GM12878 (cell line): ENCODE results near the gene BCORL1. TPM values are rescaled to one million over a fixed set of nuclear protein-coding genes. Genes with fewer than 3 reads are reported as not detected.

ENCODE experiments used
- ATAC-seq: fragments of 200-7000 bp; cut with Tn5 transposase; 3 replicates; pipeline ENCODE4 v1.9.1; 2020; ENCODE audit warnings: mild to moderate bottlenecking, moderate library complexity
- BruUV-seq: library from RNA; stranded (reverse); fragments of 400-500 nt; replicated peaks from 2 replicates; lab custom pipeline; 2021; lab: Mats Ljungman, UMichigan
- CTCF ChIA-PET: fragments of 300-600 bp; sonication (Branson Sonifier 250); formaldehyde crosslinking; extraction: SDS; loops from one replicate; lab custom pipeline; 2021; ENCODE audit warnings: inconsistent platforms; lab: Yijun Ruan, JAX
- POLR2A ChIA-PET: fragments of 350-600 bp; formaldehyde crosslinking; extraction: SDS; loops from one replicate; lab custom pipeline; 2021; ENCODE audit warnings: inconsistent platforms; lab: Charles Lee
- RAD21 ChIA-PET: fragments of 300-600 bp; sonication (Branson Sonifier 250); formaldehyde crosslinking; loops from one replicate; lab custom pipeline; 2023; ENCODE audit warnings: antibody characterized with exemption; ENCODE audit not compliant: unreplicated experiment; lab: Charles Lee
- SMC1A ChIA-PET: fragments of 300-600 bp; sonication (Branson Sonifier 250); formaldehyde crosslinking; loops from one replicate; lab custom pipeline; 2023; ENCODE audit not compliant: unreplicated experiment, uncharacterized antibody; lab: Charles Lee
- DNase-seq: peaks from one replicate; pipeline ENCODE4 v3.0.0-alpha.2; 2011; ENCODE audit warnings: low read depth, low spot score
- FAIRE-seq: peaks from 3 replicates; lab custom pipeline; 2011; peaks lifted over from hg19 to GRCh38; lab: Jason Lieb, UNC
- H2AFZ ChIP-seq: 2 replicates; pipeline ENCODE4 v1.6.0; 2011; ENCODE audit warnings: low read depth, low read length, control low read depth; ENCODE audit not compliant: control insufficient read depth
- H3K27ac ChIP-seq: 2 replicates; pipeline ENCODE4 v1.5.1; 2011; ENCODE audit warnings: control low read depth; ENCODE audit not compliant: control insufficient read depth, insufficient read depth
- H3K27me3 ChIP-seq, 2 experiments: replicated peaks in 1 of 2; 2 replicates each; pipeline versions ENCODE4 v1.6.0 to v1.6.1; 2011; ENCODE audit warnings: low read length in 1 of 2; ENCODE audit not compliant: control insufficient read depth in 2 of 2, insufficient read depth in 2 of 2
- H3K36me3 ChIP-seq, 2 experiments: 2 replicates each; pipeline ENCODE4 v1.5.1; 2011; ENCODE audit warnings: low read length in 1 of 2; ENCODE audit not compliant: control insufficient read depth in 2 of 2, insufficient read depth in 2 of 2
- H3K4me1 ChIP-seq: 2 replicates; pipeline ENCODE4 v1.6.1; 2011; ENCODE audit warnings: mild to moderate bottlenecking, low read length, moderate library complexity, mixed read lengths; ENCODE audit not compliant: control insufficient read depth, insufficient read depth
- H3K4me2 ChIP-seq: 2 replicates; pipeline ENCODE4 v1.6.0; 2011; ENCODE audit warnings: control low read depth; ENCODE audit not compliant: control insufficient read depth, insufficient read depth
- H3K4me3 ChIP-seq: fragments of 200-600 bp; sonication (generic); 2 replicates; pipeline ENCODE4 v1.5.1; 2016
- H3K79me2 ChIP-seq: 2 replicates; pipeline ENCODE4 v1.6.0; 2011; ENCODE audit warnings: low read length; ENCODE audit not compliant: control insufficient read depth, insufficient read depth
- H3K9ac ChIP-seq: 2 replicates; pipeline ENCODE4 v1.8.0; 2011; ENCODE audit warnings: low read length, control low read depth, mixed read lengths; ENCODE audit not compliant: control insufficient read depth, insufficient read depth
- H3K9me3 ChIP-seq: replicated peaks from 3 replicates; pipeline ENCODE4 v1.5.1; 2011; ENCODE audit warnings: mild to moderate bottlenecking, low read length; ENCODE audit not compliant: control insufficient read depth, insufficient read depth
- H4K20me1 ChIP-seq: 2 replicates; pipeline ENCODE4 v1.6.0; 2011; ENCODE audit not compliant: control insufficient read depth, insufficient read depth
- BCL11A ChIP-seq: IDR thresholded peaks from 2 replicates; pipeline ENCODE4 v1.6.1; 2011; ENCODE audit warnings: low read depth, low read length
- EGR1 ChIP-seq, 2 experiments: IDR thresholded peaks; 1 replicate in 1 of 2; 2 replicates in 1 of 2; pipeline ENCODE4 v1.6.1; 2011 to 2012; ENCODE audit warnings: low read depth in 2 of 2, low read length in 2 of 2, borderline replicate concordance in 1 of 2, mild to moderate bottlenecking in 1 of 2, moderate library complexity in 1 of 2
- FOS ChIP-seq: IDR thresholded peaks from 3 replicates; pipeline ENCODE4 v1.6.1; 2011; ENCODE audit warnings: borderline replicate concordance; ENCODE audit not compliant: insufficient read length; ENCODE audit errors: extremely low read depth
- HCFC1 ChIP-seq: fragments of 150-350 bp; IDR thresholded peaks from 2 replicates; pipeline ENCODE4 v1.6.1; 2014; ENCODE audit warnings: low read length
- MEF2A ChIP-seq: IDR thresholded peaks from 2 replicates; pipeline ENCODE4 v1.6.1; 2011; ENCODE audit warnings: low read depth, mild to moderate bottlenecking, low read length, moderate library complexity; ENCODE audit not compliant: insufficient read depth
- NFIC ChIP-seq: IDR thresholded peaks from 2 replicates; pipeline ENCODE4 v1.6.1; 2012; ENCODE audit warnings: low read depth, mild to moderate bottlenecking, inconsistent platforms, low read length, moderate library complexity
- NR2C1 ChIP-seq: fragments of 450-650 bp; IDR thresholded peaks from 2 replicates; pipeline ENCODE4 v1.6.1; 2017; ENCODE audit warnings: antibody characterized with exemption, mild to moderate bottlenecking, moderate library complexity
- SRF ChIP-seq, 2 experiments: IDR thresholded peaks; 2 replicates each; pipeline ENCODE4 v1.6.1; 2011; ENCODE audit warnings: low read depth in 2 of 2, low read length in 2 of 2, mild to moderate bottlenecking in 1 of 2, moderate library complexity in 1 of 2
- STAT1 ChIP-seq: fragments of 450-650 bp; conservative IDR thresholded peaks from 2 replicates; pipeline ENCODE4 v1.6.1; 2014; ENCODE audit warnings: antibody characterized with exemption, mild to moderate bottlenecking
- ZSCAN29 ChIP-seq: fragments of 450-650 bp; IDR thresholded peaks from 2 replicates; pipeline ENCODE4 v1.6.1; 2017; ENCODE audit warnings: mild to moderate bottlenecking, moderate library complexity
- WGBS: methylation state at CpG from one replicate; pipeline ENCODE4 v1.1.6; 2016; ENCODE audit warnings: low lambda C conversion rate; ENCODE audit not compliant: insufficient replicate concordance, insufficient coverage; ENCODE audit errors: missing lambda C conversion rate; 5-methylcytosine and 5-hydroxymethylcytosine counted together
- in situ Hi-C: fragments of 300-500 bp; cut with MboI; formaldehyde crosslinking; loops from 9 replicates; pipeline ENCODE4 v1.14.3; 2018; ENCODE audit warnings: mixed read lengths
- intact Hi-C: fragments of 100-400 bp; cut with micrococcal nuclease; formaldehyde crosslinking; loops from one replicate; pipeline ENCODE4 v1.14.2; 2022; ENCODE audit not compliant: unreplicated experiment
- polyA plus RNA-seq, 11 experiments: library from polyadenylated mRNA; depleted of rRNA in 4 of 11; unstranded in 6 of 11; stranded (reverse) in 5 of 11; fragments of >200 nt; fragmentation: Nextera tagmentation in 4 of 11; fragmentation: Illumina TruSeq in 1 of 11; extraction: Ambion mirVana in 4 of 11; extraction: Trizol in 1 of 11; gene quantifications; 1 replicate in 1 of 11; 2 replicates in 10 of 11; pipeline versions ENCODE4 v1.2.1 to v1.2.3, GENCODE V29; 2011 to 2016; ENCODE audit warnings: inconsistent platforms in 2 of 11, missing spikeins in 2 of 11, low read depth in 1 of 11
- total RNA-seq, 4 experiments: library from RNA; depleted of rRNA in 3 of 4; stranded (reverse); fragments of >200 nt in 3 of 4; fragmentation: Illumina TruSeq in 1 of 4; extraction: Trizol in 1 of 4; gene quantifications; 2 replicates each; pipeline versions ENCODE4 v1.2.1 to v1.2.3, GENCODE V29; 2013 to 2021
- TF ChIP-seq, protein P1 (sequence below): IDR thresholded peaks from 2 replicates; pipeline ENCODE4 v1.6.1; 2011; ENCODE audit warnings: borderline replicate concordance, low read depth, mild to moderate bottlenecking, moderate library complexity, mixed read lengths, low read length; ENCODE audit not compliant: insufficient read depth; ENCODE audit errors: extremely low read length
- TF ChIP-seq, protein P2 (sequence below): IDR thresholded peaks from 2 replicates; pipeline ENCODE4 v1.6.1; 2012; ENCODE audit warnings: improper control_type of control experiment, low read depth, low read length; ENCODE audit not compliant: insufficient replicate concordance
- TF ChIP-seq, protein P3 (sequence below): IDR thresholded peaks from 2 replicates; pipeline ENCODE4 v1.6.1; 2012; ENCODE audit warnings: low read length, inconsistent platforms
- TF ChIP-seq, protein P4 (sequence below): fragments of 450-650 bp; IDR thresholded peaks from 2 replicates; pipeline ENCODE4 v1.6.1; 2017; ENCODE audit warnings: mild to moderate bottlenecking

Gene BCORL1
- total and polyA plus RNA-seq, 10 of the 15 experiments (the other 5 are each of a cell fraction or from before 2014, with no cell fraction given) = 0.16 to 7.2 (median 0.94) TPM

DNA sequence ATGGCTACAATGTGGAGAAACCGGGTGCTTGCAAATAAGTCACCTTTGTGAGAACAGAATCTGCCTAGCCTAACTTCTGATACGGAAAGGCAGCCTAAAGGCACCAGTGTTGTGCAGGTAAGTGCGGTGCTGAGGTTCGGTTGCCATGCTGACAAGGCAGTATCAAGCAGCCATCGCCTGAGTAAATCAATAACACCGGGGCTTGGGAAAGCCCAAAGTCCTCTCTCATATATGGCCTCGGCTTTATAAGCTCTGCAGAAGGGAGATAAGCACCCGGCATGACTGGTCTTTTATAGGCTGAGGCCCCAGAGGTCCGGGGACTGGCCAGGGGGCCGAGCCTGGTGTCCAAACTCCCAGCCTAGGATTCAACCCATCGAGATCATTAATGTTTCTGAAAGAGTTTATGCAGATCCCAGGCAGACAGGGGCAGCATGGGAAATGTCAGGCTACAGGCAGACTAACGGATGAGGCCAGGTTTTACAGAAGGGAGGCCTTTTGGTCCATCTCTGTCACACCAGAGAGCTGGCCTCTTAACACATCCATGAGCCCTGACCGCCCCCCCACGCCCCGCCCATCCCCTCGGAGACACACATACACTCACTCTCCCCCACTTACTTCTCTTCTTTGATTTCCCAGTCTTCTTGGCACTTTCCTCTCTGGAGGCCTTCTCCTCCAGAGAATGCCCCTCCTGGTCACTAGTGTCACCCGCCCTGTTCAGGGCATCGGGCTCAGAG is 89.3 kb downstream of the BCORL1 start:
- no peaks in the 10 kb centered on the region; a peak in 1 of 4 replicates for H3K27me3 ChIP-seq
- H3K9me3 ChIP-seq = no peaks in the 10 kb centered on the region
- no peak overlapping the region for H3K9ac ChIP-seq
- no peak for FAIRE-seq
- no peaks in the 10 kb centered on the region for H3K79me2 ChIP-seq
- H3K4me1 ChIP-seq = no peaks in the 10 kb centered on the region
- in situ Hi-C loops = loop anchor here (25.0 kb wide), 1 partner anchor 459 kb away; no protein-coding TSS in a partner anchor
- ChIA-PET SMC1A (no interaction called here), RAD21 (no interaction called here), CTCF (interaction anchor here (1.1 kb wide), 1 partner anchor 8 kb away, joined by 6 read pairs; no protein-coding TSS in a partner anchor), POLR2A (no interaction called here)
- no peak for DNase-seq
- H3K4me2 ChIP-seq = no peak overlapping the region
- intact Hi-C loops = no loop called here
- H2AFZ ChIP-seq = no peak overlapping the region
- ATAC-seq = no peak
- 64% methylated on average over 18 of the region's 18 CpGs for WGBS
- H3K36me3 ChIP-seq = peaks cover 7 to 9% of the 10 kb centered on the region in 2 experiments; a peak in 3 of 4 replicates
- no peak overlapping the region for H3K4me3 ChIP-seq
- no peaks in the 10 kb centered on the region for H4K20me1 ChIP-seq
- H3K27ac ChIP-seq = no peak overlapping the region
- BruUV-seq = no TSS peak
- TF ChIP-seq HCFC1 = no peak
- TF ChIP-seq NFIC = no peak
- no peak for TF ChIP-seq FOS
- TF ChIP-seq NR2C1 = no peak
- TF ChIP-seq MEF2A = no peak
- TF ChIP-seq, protein P1, sequence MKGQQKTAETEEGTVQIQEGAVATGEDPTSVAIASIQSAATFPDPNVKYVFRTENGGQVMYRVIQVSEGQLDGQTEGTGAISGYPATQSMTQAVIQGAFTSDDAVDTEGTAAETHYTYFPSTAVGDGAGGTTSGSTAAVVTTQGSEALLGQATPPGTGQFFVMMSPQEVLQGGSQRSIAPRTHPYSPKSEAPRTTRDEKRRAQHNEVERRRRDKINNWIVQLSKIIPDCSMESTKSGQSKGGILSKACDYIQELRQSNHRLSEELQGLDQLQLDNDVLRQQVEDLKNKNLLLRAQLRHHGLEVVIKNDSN = no peak
- TF ChIP-seq ZSCAN29 = no peak
- TF ChIP-seq EGR1 (IDR thresholded peaks at IDR 0.05; ENCODE audit: borderline replicate concordance in 1 of 2, low read depth in 2 of 2, low read length in 2 of 2) = no peak
- TF ChIP-seq, protein P2, sequence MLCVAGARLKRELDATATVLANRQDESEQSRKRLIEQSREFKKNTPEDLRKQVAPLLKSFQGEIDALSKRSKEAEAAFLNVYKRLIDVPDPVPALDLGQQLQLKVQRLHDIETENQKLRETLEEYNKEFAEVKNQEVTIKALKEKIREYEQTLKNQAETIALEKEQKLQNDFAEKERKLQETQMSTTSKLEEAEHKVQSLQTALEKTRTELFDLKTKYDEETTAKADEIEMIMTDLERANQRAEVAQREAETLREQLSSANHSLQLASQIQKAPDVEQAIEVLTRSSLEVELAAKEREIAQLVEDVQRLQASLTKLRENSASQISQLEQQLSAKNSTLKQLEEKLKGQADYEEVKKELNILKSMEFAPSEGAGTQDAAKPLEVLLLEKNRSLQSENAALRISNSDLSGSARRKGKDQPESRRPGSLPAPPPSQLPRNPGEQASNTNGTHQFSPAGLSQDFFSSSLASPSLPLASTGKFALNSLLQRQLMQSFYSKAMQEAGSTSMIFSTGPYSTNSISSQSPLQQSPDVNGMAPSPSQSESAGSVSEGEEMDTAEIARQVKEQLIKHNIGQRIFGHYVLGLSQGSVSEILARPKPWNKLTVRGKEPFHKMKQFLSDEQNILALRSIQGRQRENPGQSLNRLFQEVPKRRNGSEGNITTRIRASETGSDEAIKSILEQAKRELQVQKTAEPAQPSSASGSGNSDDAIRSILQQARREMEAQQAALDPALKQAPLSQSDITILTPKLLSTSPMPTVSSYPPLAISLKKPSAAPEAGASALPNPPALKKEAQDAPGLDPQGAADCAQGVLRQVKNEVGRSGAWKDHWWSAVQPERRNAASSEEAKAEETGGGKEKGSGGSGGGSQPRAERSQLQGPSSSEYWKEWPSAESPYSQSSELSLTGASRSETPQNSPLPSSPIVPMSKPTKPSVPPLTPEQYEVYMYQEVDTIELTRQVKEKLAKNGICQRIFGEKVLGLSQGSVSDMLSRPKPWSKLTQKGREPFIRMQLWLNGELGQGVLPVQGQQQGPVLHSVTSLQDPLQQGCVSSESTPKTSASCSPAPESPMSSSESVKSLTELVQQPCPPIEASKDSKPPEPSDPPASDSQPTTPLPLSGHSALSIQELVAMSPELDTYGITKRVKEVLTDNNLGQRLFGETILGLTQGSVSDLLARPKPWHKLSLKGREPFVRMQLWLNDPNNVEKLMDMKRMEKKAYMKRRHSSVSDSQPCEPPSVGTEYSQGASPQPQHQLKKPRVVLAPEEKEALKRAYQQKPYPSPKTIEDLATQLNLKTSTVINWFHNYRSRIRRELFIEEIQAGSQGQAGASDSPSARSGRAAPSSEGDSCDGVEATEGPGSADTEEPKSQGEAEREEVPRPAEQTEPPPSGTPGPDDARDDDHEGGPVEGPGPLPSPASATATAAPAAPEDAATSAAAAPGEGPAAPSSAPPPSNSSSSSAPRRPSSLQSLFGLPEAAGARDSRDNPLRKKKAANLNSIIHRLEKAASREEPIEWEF = no peak
- TF ChIP-seq, protein P3, sequence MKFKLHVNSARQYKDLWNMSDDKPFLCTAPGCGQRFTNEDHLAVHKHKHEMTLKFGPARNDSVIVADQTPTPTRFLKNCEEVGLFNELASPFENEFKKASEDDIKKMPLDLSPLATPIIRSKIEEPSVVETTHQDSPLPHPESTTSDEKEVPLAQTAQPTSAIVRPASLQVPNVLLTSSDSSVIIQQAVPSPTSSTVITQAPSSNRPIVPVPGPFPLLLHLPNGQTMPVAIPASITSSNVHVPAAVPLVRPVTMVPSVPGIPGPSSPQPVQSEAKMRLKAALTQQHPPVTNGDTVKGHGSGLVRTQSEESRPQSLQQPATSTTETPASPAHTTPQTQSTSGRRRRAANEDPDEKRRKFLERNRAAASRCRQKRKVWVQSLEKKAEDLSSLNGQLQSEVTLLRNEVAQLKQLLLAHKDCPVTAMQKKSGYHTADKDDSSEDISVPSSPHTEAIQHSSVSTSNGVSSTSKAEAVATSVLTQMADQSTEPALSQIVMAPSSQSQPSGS = no peak
- TF ChIP-seq BCL11A = no peak
- TF ChIP-seq SRF (IDR thresholded peaks at IDR 0.05; ENCODE audit: low read depth in 2 of 2, low read length in 2 of 2) = no peak
- TF ChIP-seq, protein P4, sequence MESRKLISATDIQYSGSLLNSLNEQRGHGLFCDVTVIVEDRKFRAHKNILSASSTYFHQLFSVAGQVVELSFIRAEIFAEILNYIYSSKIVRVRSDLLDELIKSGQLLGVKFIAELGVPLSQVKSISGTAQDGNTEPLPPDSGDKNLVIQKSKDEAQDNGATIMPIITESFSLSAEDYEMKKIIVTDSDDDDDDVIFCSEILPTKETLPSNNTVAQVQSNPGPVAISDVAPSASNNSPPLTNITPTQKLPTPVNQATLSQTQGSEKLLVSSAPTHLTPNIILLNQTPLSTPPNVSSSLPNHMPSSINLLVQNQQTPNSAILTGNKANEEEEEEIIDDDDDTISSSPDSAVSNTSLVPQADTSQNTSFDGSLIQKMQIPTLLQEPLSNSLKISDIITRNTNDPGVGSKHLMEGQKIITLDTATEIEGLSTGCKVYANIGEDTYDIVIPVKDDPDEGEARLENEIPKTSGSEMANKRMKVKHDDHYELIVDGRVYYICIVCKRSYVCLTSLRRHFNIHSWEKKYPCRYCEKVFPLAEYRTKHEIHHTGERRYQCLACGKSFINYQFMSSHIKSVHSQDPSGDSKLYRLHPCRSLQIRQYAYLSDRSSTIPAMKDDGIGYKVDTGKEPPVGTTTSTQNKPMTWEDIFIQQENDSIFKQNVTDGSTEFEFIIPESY = no peak
- TF ChIP-seq STAT1 = no peak
